Left lung (tissue), 8 donors: ENCODE data around the gene PNPLA7. TPM values are rescaled to one million over a fixed set of nuclear protein-coding genes. Genes with fewer than 3 reads are reported as not detected.

ENCODE experiments used
- microRNA-seq, 2 donors: library from miRNA; unstranded; fragments of <30 nt; microRNA quantifications; one replicate each; pipeline ENCODE4, GENCODE V29; 2019
- polyA plus RNA-seq, 6 donors: library from polyadenylated mRNA; unstranded; fragments of 120-200 nt; gene quantifications; one replicate each; pipeline ENCODE4 v1.2.1, GENCODE V29; 2013; ENCODE audit not compliant: insufficient read length in 6 of 6
- total RNA-seq, 2 donors: library from RNA; stranded (reverse); fragmentation: NEBNext Ultra II Directional; extraction: Animal tissue kit (Norgen Biotek cat#: 25700); gene quantifications; one replicate each; pipeline ENCODE4 v1.2.1, GENCODE V29; 2021
- donor health status: DM: no; HTN: yes; CAD: no.
- donor health status: DM: no; HTN: no; CAD: no.

PNPLA7 gene
- total and polyA plus RNA-seq, 8 donors, result 2.9 to 8.9 (median 4.9) TPM

Small RNA genes lying within 50 kb of the gene (microRNA-seq; reads per million reads assigned to microRNA genes)
- 0.50 to 0.68 reads per million in 2 donors for gene MIR7114

Other genes with a start within 250 kb of the PNPLA7 start
- 10 to 100 TPM; 11.3 to 15.2 TPM for gene NRARP, start 248.1 kb downstream of the PNPLA7 start, total RNA-seq
- 10 to 100 TPM in 2 of 6 donors, 1 to 10 TPM in 4; 7.0 to 11.1 (median 9.0) TPM for gene NRARP, start 248.1 kb downstream of the PNPLA7 start, polyA plus RNA-seq
- gene EXD3, start 127.2 kb downstream of the PNPLA7 start, total RNA-seq, result 10 to 100 TPM; 13.7 to 21.8 TPM
- 10 to 100 TPM; 13.2 to 21.0 (median 16.6) TPM for gene EXD3, start 127.2 kb downstream of the PNPLA7 start, polyA plus RNA-seq
- 1 to 10 TPM; 6.1 to 8.7 TPM for gene NOXA1, start 127.0 kb downstream of the PNPLA7 start, total RNA-seq
- gene NOXA1, start 127.0 kb downstream of the PNPLA7 start, polyA plus RNA-seq, result 1 to 10 TPM; 4.5 to 7.3 (median 6.9) TPM
- under 1 TPM in 1 of 2 donors, not detected in 1; 0.15 TPM for gene ENTPD8, start 109.0 kb downstream of the PNPLA7 start, total RNA-seq
- gene ENTPD8, start 109.0 kb downstream of the PNPLA7 start, polyA plus RNA-seq, result under 1 TPM; 0.33 to 0.68 (median 0.46) TPM
- gene NSMF, start 91.1 kb downstream of the PNPLA7 start, total RNA-seq, result 10 to 100 TPM; 29.5 to 31.4 TPM
- gene NSMF, start 91.1 kb downstream of the PNPLA7 start, polyA plus RNA-seq, result 10 to 100 TPM; 31.7 to 46.5 (median 37.4) TPM
- 10 to 100 TPM; 30.2 to 49.1 TPM for gene MRPL41, start 1.5 kb upstream of the PNPLA7 start, total RNA-seq
- gene MRPL41, start 1.5 kb upstream of the PNPLA7 start, polyA plus RNA-seq, result 10 to 100 TPM; 10.9 to 22.2 (median 15.0) TPM
- gene DPH7, start 28.5 kb upstream of the PNPLA7 start, total RNA-seq, result 10 to 100 TPM; 25.6 to 26.8 TPM
- 10 to 100 TPM; 43.2 to 69.2 (median 55.6) TPM for gene DPH7, start 28.5 kb upstream of the PNPLA7 start, polyA plus RNA-seq
- 10 to 100 TPM; 22.3 to 30.5 TPM for gene ZMYND19, start 40.1 kb upstream of the PNPLA7 start, total RNA-seq
- gene ZMYND19, start 40.1 kb upstream of the PNPLA7 start, polyA plus RNA-seq, result 10 to 100 TPM; 15.3 to 25.0 (median 20.5) TPM
- gene ARRDC1, start 55.3 kb upstream of the PNPLA7 start, total RNA-seq, result 10 to 100 TPM; 63.6 to 77.3 TPM
- 10 to 100 TPM; 26.2 to 43.9 (median 31.7) TPM for gene ARRDC1, start 55.3 kb upstream of the PNPLA7 start, polyA plus RNA-seq
- 10 to 100 TPM; 71.5 to 79.8 TPM for gene EHMT1, start 68.6 kb upstream of the PNPLA7 start, total RNA-seq
- gene EHMT1, start 68.6 kb upstream of the PNPLA7 start, polyA plus RNA-seq, result 10 to 100 TPM; 77.9 to 92.7 (median 85.8) TPM